Brain microvascular endothelial cell (primary cell): ENCODE measurements around the gene NATD1.

ENCODE experiments used
- DNase-seq: peaks from one replicate; pipeline ENCODE4 v3.0.0-alpha.2; 2020
- H3K27ac ChIP-seq: fragments of 250-450 bp; sonication (Bioruptor Pico); 2 replicates; pipeline ENCODE4 v1.5.1; 2020; ENCODE audit warnings: mild to moderate bottlenecking, moderate library complexity
- H3K27me3 ChIP-seq: fragments of 250-450 bp; sonication (Bioruptor Pico); replicated peaks from 2 replicates; pipeline ENCODE4 v1.5.1; 2020; ENCODE audit warnings: mild to moderate bottlenecking
- H3K36me3 ChIP-seq: fragments of 250-450 bp; sonication (Bioruptor Pico); replicated peaks from 2 replicates; pipeline ENCODE4 v1.5.1; 2020; ENCODE audit warnings: mild to moderate bottlenecking
- H3K4me3 ChIP-seq: 2 replicates; pipeline ENCODE4 v1.5.1; 2011; ENCODE audit warnings: low read depth, mild to moderate bottlenecking, control low read depth, low read length, moderate library complexity
- CTCF ChIP-seq: IDR thresholded peaks from 2 replicates; pipeline ENCODE4 v1.5.1; 2011; ENCODE audit warnings: low read depth, mild to moderate bottlenecking, moderate library complexity, low read length, control low read depth, inconsistent platforms; ENCODE audit errors: missing control alignments
- in situ Hi-C: cut with HindIII; loops from 2 replicates; pipeline ENCODE4 v1.10.0; 2017; ENCODE audit warnings: low sequenced_read_pairs, low pct_ligation_motif_present

NATD1 gene

GRCh38 chr17:21242026-21242697 is 11.0 kb downstream of the NATD1 start:
- no peak for TF ChIP-seq CTCF
- no peaks in the 10 kb centered on the region for H3K27me3 ChIP-seq
- in situ Hi-C loops: no loop called here
- no peak for DNase-seq
- H3K36me3 ChIP-seq: no peaks in the 10 kb centered on the region
- no peak overlapping the region for H3K27ac ChIP-seq
- no peak overlapping the region for H3K4me3 ChIP-seq

GRCh38 chr17:21241564-21241963 is 11.6 kb downstream of the NATD1 start:
- DNase-seq: no peak
- no peaks in the 10 kb centered on the region for H3K27me3 ChIP-seq
- TF ChIP-seq CTCF: no peak
- in situ Hi-C loops: no loop called here
- H3K4me3 ChIP-seq: no peak overlapping the region
- H3K27ac ChIP-seq: no peak overlapping the region
- no peaks in the 10 kb centered on the region for H3K36me3 ChIP-seq

GRCh38 chr17:21240369-21241055 is 12.7 kb downstream of the NATD1 start:
- Histone ChIP-seq H3K4me3 (no peak overlapping the region), H3K36me3 (no peaks in the 10 kb centered on the region), H3K27ac (no peak overlapping the region), H3K27me3 (no peaks in the 10 kb centered on the region)
- no peak for TF ChIP-seq CTCF
- in situ Hi-C loops: no loop called here
- DNase-seq: no peak

- in situ Hi-C loops: no loop called here
- no peak overlapping the region for H3K27ac ChIP-seq
- H3K36me3 ChIP-seq: no peaks in the 10 kb centered on the region
Observed at GRCh38 chr17:21239680-21240368, 13.4 kb downstream of the NATD1 start.

GRCh38 chr17:21235921-21236320 is 17.3 kb downstream of the NATD1 start:
- DNase-seq: no peak
- H3K27ac ChIP-seq: no peak overlapping the region
- in situ Hi-C loops: no loop called here
- no peaks in the 10 kb centered on the region for H3K27me3 ChIP-seq
- no peak overlapping the region for H3K4me3 ChIP-seq
- no peaks in the 10 kb centered on the region for H3K36me3 ChIP-seq
- no peak for TF ChIP-seq CTCF

More at GRCh38 chr17:21239680-21240368, 13.4 kb downstream of the NATD1 start:
- TF ChIP-seq CTCF: peak; percentile 67
- no peak overlapping the region for H3K4me3 ChIP-seq
- DNase-seq: peak; percentile 15
- no peaks in the 10 kb centered on the region for H3K27me3 ChIP-seq
